HG02798 (cell line): ENCODE data around the gene ASTN2.

ENCODE experiments used
- ATAC-seq: cut with Tn5 transposase; IDR thresholded peaks from one replicate; pipeline ENCODE4 v1.9.1; 2021; ENCODE audit warnings: mild to moderate bottlenecking; ENCODE audit not compliant: unreplicated experiment, poor library complexity

Gene ASTN2

GRCh38 chr9:116520218-116520617 lies 894.6 kb downstream of the ASTN2 start:
- no peak for ATAC-seq

GRCh38 chr9:116516456-116516855 lies 898.4 kb downstream of the ASTN2 start:
- no peak for ATAC-seq

GRCh38 chr9:116515541-116515940 lies 899.3 kb downstream of the ASTN2 start:
- no peak for ATAC-seq

- ATAC-seq: no peak
These were observed 908.2 kb downstream of the ASTN2 start for GRCh38 chr9:116506685-116507084.

GRCh38 chr9:116504893-116505480 lies 909.9 kb downstream of the ASTN2 start:
- peak; percentile 92 for ATAC-seq

GRCh38 chr9:116504081-116504480 lies 910.8 kb downstream of the ASTN2 start:
- no peak for ATAC-seq

- ATAC-seq: no peak
These were observed 912.1 kb downstream of the ASTN2 start for GRCh38 chr9:116502746-116503145.

- no peak for ATAC-seq
These were observed 913.0 kb downstream of the ASTN2 start for GRCh38 chr9:116501871-116502270.

GRCh38 chr9:116499986-116500871 lies 914.6 kb downstream of the ASTN2 start:
- ATAC-seq: no peak

GRCh38 chr9:116499434-116499833 lies 915.4 kb downstream of the ASTN2 start:
- ATAC-seq: no peak

- no peak for ATAC-seq
These were observed 917.6 kb downstream of the ASTN2 start for GRCh38 chr9:116497095-116497890.

GRCh38 chr9:116496167-116496566 lies 918.7 kb downstream of the ASTN2 start:
- ATAC-seq: no peak

- no peak for ATAC-seq
These were observed 919.1 kb downstream of the ASTN2 start for GRCh38 chr9:116495725-116496124.

GRCh38 chr9:116494815-116495634 lies 919.8 kb downstream of the ASTN2 start:
- peak; percentile 64 for ATAC-seq

GRCh38 chr9:116493183-116493860 lies 921.5 kb downstream of the ASTN2 start:
- no peak for ATAC-seq

- ATAC-seq: no peak
These were observed 923.2 kb downstream of the ASTN2 start for GRCh38 chr9:116491659-116492058.

- ATAC-seq: no peak
These were observed 923.6 kb downstream of the ASTN2 start for GRCh38 chr9:116491219-116491618.

GRCh38 chr9:116490321-116490720 lies 924.5 kb downstream of the ASTN2 start:
- ATAC-seq: no peak

GRCh38 chr9:116488373-116488772 lies 926.5 kb downstream of the ASTN2 start:
- no peak for ATAC-seq
